ENCODE measurements around the gene PRRT4.

PRRT4 gene

DNA sequence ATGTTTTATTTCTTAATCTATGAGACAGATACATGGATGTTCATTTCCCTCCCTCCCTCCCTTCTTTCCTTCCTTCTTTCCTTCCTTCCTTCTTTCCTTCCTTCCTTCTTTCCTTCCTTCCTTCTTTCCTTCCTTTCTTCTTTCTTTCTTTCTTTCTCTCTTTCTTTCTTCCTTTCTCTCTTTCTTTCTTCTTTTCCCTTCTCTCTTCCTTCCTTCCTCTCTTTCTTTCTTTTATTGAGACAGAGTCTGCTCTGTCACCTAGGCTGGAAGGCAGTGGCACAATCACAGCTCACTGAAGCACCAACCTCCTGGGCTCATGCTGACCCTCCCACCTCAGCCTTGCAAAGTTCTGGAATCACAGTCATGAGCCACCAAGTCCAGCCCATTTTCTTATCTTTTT, 5.5 kb upstream of the PRRT4 start:
- CTCF ChIA-PET = interaction anchor here (1.2 kb wide), 1 partner anchor 20 kb away, joined by 3 read pairs; no protein-coding TSS in a partner anchor
- TF ChIP-seq, protein P1, sequence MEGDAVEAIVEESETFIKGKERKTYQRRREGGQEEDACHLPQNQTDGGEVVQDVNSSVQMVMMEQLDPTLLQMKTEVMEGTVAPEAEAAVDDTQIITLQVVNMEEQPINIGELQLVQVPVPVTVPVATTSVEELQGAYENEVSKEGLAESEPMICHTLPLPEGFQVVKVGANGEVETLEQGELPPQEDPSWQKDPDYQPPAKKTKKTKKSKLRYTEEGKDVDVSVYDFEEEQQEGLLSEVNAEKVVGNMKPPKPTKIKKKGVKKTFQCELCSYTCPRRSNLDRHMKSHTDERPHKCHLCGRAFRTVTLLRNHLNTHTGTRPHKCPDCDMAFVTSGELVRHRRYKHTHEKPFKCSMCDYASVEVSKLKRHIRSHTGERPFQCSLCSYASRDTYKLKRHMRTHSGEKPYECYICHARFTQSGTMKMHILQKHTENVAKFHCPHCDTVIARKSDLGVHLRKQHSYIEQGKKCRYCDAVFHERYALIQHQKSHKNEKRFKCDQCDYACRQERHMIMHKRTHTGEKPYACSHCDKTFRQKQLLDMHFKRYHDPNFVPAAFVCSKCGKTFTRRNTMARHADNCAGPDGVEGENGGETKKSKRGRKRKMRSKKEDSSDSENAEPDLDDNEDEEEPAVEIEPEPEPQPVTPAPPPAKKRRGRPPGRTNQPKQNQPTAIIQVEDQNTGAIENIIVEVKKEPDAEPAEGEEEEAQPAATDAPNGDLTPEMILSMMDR (conservative IDR thresholded peaks at IDR 0.05; ENCODE audit: low read depth) = no peak
- POLR2A ChIA-PET (ENCODE audit: low non-redundant PET) = no interaction called here
- H3K27ac ChIP-seq = no peak overlapping the region
- no peak for DNase-seq (ENCODE audit: low spot score)

DNA sequence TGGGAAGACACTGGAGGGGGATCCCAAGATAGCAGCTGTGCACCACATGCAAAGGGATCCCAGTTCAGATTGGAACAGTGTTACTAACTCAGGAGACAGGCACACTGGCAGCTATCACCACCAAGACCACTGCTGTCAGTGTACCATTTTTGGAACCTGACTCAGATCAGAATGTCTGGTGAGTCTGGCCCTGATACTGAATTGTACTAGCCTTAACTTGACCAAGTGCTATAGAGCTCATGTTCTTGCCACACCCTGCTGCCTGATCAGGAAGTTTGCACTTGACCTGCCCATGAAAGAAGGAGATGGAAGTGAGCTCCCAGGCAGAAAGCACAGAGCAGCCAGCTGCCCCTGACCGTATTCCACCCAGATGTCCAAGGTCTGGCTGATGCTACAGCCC, 4.8 kb upstream of the PRRT4 start:
- TF ChIP-seq, protein P1 (conservative IDR thresholded peaks at IDR 0.05; ENCODE audit: low read depth) = no peak
- H3K27ac ChIP-seq = peak overlapping the region; percentile 75
- ChIA-PET POLR2A (ENCODE audit: low non-redundant PET) (no interaction called here), CTCF (interaction anchor here (1.2 kb wide), 1 partner anchor 19 kb away, joined by 3 read pairs; no protein-coding TSS in a partner anchor)
- no peak for DNase-seq (ENCODE audit: low spot score)

GRCh38 chr7:128365432-128365831, 3.9 kb upstream of the PRRT4 start:
- ChIA-PET POLR2A (ENCODE audit: low non-redundant PET) (no interaction called here), CTCF (no interaction called here)
- H3K27ac ChIP-seq = no peak overlapping the region
- TF ChIP-seq, protein P1 (conservative IDR thresholded peaks at IDR 0.05; ENCODE audit: low read depth) = no peak
- DNase-seq (ENCODE audit: low spot score) = no peak

GRCh38 chr7:128364166-128364870, 2.8 kb upstream of the PRRT4 start:
- H3K27ac ChIP-seq = no peak overlapping the region
- TF ChIP-seq, protein P1 (conservative IDR thresholded peaks at IDR 0.05; ENCODE audit: low read depth) = no peak
- ChIA-PET CTCF (interaction anchor here (0.6 kb wide), 1 partner anchor 63 kb away, joined by 4 read pairs; no protein-coding TSS in a partner anchor), POLR2A (ENCODE audit: low non-redundant PET) (no interaction called here)
- DNase-seq (ENCODE audit: low spot score) = no peak

DNA sequence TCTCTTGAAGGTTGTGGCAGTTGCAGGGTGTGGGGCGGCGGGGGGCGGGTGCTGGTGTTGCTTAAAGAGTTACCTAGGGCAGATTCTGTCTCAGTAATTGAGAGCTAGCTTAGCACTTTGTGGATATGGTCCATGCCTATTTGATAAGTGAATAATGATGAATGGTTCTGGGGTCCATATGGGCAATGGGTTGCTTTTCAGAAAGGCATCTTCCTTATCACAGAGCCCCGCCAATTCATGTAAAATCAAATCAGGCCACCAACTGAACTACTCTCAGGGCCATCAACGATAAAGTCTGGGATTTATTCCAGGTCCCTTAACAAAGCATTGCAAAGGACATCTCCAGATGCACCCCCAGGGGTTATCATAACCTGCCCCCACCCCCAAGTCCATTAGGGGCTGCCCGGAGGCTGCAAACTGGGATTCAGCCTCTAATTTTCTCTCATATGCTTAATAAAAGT, 1.8 kb upstream of the PRRT4 start:
- ChIA-PET POLR2A (ENCODE audit: low non-redundant PET) (no interaction called here), CTCF (no interaction called here)
- TF ChIP-seq, protein P1 (conservative IDR thresholded peaks at IDR 0.05; ENCODE audit: low read depth) = no peak
- DNase-seq (ENCODE audit: low spot score) = no peak
- no peak overlapping the region for H3K27ac ChIP-seq

GRCh38 chr7:128362670-128363069, 1.2 kb upstream of the PRRT4 start:
- TF ChIP-seq, protein P1 (conservative IDR thresholded peaks at IDR 0.05; ENCODE audit: low read depth) = no peak
- ChIA-PET CTCF (no interaction called here), POLR2A (ENCODE audit: low non-redundant PET) (interaction anchor here (0.6 kb wide), 1 partner anchor 10 kb away, joined by 5 read pairs; no protein-coding TSS in a partner anchor)
- DNase-seq (ENCODE audit: low spot score) = no peak
- H3K27ac ChIP-seq = no peak overlapping the region
